SU-DHL-6 (cell line): ENCODE measurements around the gene PRR12.

Experiments used
- EZH2phosphoT487 ChIP-seq: fragments of 200-600 bp; sonication (generic), shearing (Covaris generic); conservative IDR thresholded peaks from 2 replicates; pipeline ENCODE4 v1.6.1; 2018; ENCODE audit warnings: mild to moderate bottlenecking, antibody characterized with exemption, low read length, moderate library complexity, mixed read lengths
- TF ChIP-seq, protein P1 (sequence below): fragments of 200-600 bp; sonication (generic); IDR thresholded peaks from one replicate; pipeline ENCODE4 v1.5.1; 2017; ENCODE audit warnings: antibody characterized with exemption, mild to moderate bottlenecking, low read length, moderate library complexity; ENCODE audit not compliant: insufficient read depth, poor library complexity, severe bottlenecking

GRCh38 chr19:49602806-49603205, 11.8 kb downstream of the PRR12 start:
- TF ChIP-seq, protein P1, sequence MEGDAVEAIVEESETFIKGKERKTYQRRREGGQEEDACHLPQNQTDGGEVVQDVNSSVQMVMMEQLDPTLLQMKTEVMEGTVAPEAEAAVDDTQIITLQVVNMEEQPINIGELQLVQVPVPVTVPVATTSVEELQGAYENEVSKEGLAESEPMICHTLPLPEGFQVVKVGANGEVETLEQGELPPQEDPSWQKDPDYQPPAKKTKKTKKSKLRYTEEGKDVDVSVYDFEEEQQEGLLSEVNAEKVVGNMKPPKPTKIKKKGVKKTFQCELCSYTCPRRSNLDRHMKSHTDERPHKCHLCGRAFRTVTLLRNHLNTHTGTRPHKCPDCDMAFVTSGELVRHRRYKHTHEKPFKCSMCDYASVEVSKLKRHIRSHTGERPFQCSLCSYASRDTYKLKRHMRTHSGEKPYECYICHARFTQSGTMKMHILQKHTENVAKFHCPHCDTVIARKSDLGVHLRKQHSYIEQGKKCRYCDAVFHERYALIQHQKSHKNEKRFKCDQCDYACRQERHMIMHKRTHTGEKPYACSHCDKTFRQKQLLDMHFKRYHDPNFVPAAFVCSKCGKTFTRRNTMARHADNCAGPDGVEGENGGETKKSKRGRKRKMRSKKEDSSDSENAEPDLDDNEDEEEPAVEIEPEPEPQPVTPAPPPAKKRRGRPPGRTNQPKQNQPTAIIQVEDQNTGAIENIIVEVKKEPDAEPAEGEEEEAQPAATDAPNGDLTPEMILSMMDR = no peak
- TF ChIP-seq EZH2phosphoT487 = no peak
